Bronchial epithelial cell (primary cell): ENCODE measurements around the gene PRXL2B. TPM values are rescaled to one million over a fixed set of nuclear protein-coding genes. Genes with fewer than 3 reads are reported as not detected.
A peak's percentile ranks its signal among the peaks of the same experiment; 100 is the strongest.

ENCODE experiments used
- DNase-seq: peaks from one replicate; pipeline ENCODE4 v3.0.0-alpha.2; 2010; ENCODE audit warnings: low read depth
- FAIRE-seq: peaks from 2 replicates; lab custom pipeline; 2011; peaks lifted over from hg19 to GRCh38; lab: Jason Lieb, UNC
- H3K27me3 ChIP-seq: 2 replicates; pipeline ENCODE4 v1.5.1; 2011; ENCODE audit warnings: low read length; ENCODE audit not compliant: control insufficient read depth, insufficient read depth
- H3K36me3 ChIP-seq: 2 replicates; pipeline ENCODE4 v1.5.1; 2011; ENCODE audit warnings: low read length; ENCODE audit not compliant: control insufficient read depth, insufficient read depth
- H3K4me3 ChIP-seq: 2 replicates; pipeline ENCODE4 v1.5.1; 2011; ENCODE audit warnings: mild to moderate bottlenecking, low read depth, low read length, control low read depth
- CTCF ChIP-seq: IDR thresholded peaks from 2 replicates; pipeline ENCODE4 v1.5.1; 2011; ENCODE audit warnings: mild to moderate bottlenecking, moderate library complexity, low read length, control low read depth, inconsistent platforms; ENCODE audit not compliant: insufficient read depth, severe bottlenecking
- total RNA-seq: library from RNA; depleted of rRNA; stranded (reverse); fragments of >200 nt; gene quantifications from 2 replicates; pipeline ENCODE4 v1.2.1, GENCODE V29; 2014

The PRXL2B gene
- total RNA-seq, 1 donor from 2014 or later: 6.8 TPM

GRCh38 chr1:2556277-2556677, 30.3 kb upstream of the PRXL2B start, which contains the start of gene TNFRSF14:
TNFRSF14 (plus strand) TSS chr1:2556371; CDS start chr1:2556665, 294 bp downstream.
- no peak for TF ChIP-seq CTCF
- Histone ChIP-seq H3K4me3 (peak within 1 kb of the TSS; percentile 50), H3K36me3 (no peaks in the 10 kb centered on the region), H3K27me3 (no peaks in the 10 kb centered on the region)
- no peak for FAIRE-seq
- no peak for DNase-seq

GRCh38 chr1:2556678-2557481, 29.7 kb upstream of the PRXL2B start:
- H3K36me3 ChIP-seq: no peaks in the 10 kb centered on the region
- H3K4me3 ChIP-seq: peak overlapping the region; percentile 50
- H3K27me3 ChIP-seq: no peaks in the 10 kb centered on the region
- FAIRE-seq: no peak
- DNase-seq: no peak
- no peak for TF ChIP-seq CTCF

DNA sequence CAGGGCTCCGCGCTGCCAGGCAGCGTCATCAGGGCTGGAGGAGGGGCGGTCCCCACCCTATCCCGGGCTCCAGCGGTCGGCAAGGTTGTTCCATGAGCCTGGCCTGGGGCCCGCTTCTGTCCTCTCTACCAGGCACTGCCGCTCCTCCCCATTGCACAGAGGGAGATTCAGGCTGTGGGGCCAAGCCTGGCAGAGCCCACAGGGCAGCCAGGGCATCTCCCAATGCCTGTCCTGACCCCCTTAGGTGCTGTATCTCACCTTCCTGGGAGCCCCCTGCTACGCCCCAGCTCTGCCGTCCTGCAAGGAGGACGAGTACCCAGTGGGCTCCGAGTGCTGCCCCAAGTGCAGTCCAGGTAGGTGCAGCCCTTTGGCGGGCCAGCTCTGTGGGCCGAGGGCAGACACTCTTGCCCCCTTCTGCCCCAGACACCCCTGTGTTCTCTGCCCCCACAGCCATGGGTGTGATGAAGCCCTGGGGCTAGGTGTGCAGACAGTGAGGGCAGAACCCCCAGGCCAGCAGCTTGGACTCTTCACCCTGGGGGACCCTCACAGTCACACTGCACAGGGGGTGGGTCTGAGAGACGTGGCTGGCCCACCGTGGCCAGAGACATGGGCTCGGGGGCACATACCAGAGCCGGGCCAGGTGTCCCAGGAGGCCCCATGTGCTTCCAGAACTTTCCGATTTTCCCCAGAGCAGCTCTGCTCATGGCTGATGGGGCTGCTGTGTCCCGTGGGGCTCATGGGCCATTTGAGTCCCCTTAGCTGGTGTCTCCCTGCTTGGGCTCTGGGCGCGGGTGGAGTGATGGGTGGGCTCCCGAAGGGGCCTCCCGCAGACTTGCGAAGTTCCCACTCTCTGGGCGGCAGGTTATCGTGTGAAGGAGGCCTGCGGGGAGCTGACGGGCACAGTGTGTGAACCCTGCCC, 28.8 kb upstream of the PRXL2B start:
- H3K27me3 ChIP-seq: no peaks in the 10 kb centered on the region
- FAIRE-seq: no peak
- H3K4me3 ChIP-seq: peak overlapping the region; percentile 50
- TF ChIP-seq CTCF: no peak
- H3K36me3 ChIP-seq: no peaks in the 10 kb centered on the region
- DNase-seq: no peak

DNA sequence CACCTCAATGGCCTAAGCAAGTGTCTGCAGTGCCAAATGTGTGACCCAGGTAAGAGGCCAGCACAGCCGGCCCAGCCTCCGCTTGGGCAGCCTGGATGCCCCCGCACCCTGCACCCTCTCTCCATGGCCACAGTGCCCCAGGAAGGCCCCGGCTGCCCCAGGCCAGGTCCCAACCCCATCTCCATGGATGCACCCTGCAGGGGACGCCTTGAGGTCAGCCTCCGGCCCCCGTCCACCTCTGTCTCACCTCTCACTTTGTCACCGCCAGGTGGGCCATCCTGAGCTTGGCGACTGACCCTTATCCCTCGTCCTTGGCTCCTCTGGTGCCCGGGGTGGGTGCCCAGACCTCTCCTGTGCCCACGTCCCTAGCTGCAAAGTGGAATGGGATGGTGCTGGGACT, 28.2 kb upstream of the PRXL2B start:
- FAIRE-seq (no peak), DNase-seq (no peak)
- Histone ChIP-seq H3K27me3 (no peaks in the 10 kb centered on the region), H3K36me3 (no peaks in the 10 kb centered on the region), H3K4me3 (no peak overlapping the region)
- no peak for TF ChIP-seq CTCF

- FAIRE-seq (peak; percentile 75), DNase-seq (no peak)
- H3K36me3 ChIP-seq: no peaks in the 10 kb centered on the region
- H3K4me3 ChIP-seq: no peak overlapping the region
- no peaks in the 10 kb centered on the region for H3K27me3 ChIP-seq
- no peak for TF ChIP-seq CTCF
Observed at GRCh38 chr1:2558861-2559260, 27.7 kb upstream of the PRXL2B start.
